GM12878 (cell line): ENCODE measurements around the gene KCNJ14. TPM values are rescaled to one million over a fixed set of nuclear protein-coding genes. Genes with fewer than 3 reads are reported as not detected.
A peak's percentile ranks its signal among the peaks of the same experiment; 100 is the strongest.

Experiments
- ASH2L ChIP-seq: fragments of 300-600, 200-600 bp; sonication (generic); IDR thresholded peaks from 2 replicates; pipeline ENCODE4 v1.6.1; 2017; ENCODE audit warnings: low read depth, mild to moderate bottlenecking, borderline replicate concordance
- GABPA ChIP-seq: IDR thresholded peaks from 2 replicates; pipeline ENCODE4 v1.6.1; 2014; ENCODE audit warnings: antibody characterized with exemption, low read depth, mild to moderate bottlenecking, inconsistent platforms
- IKZF1 ChIP-seq: fragments of 450-650 bp; conservative IDR thresholded peaks from 2 replicates; pipeline ENCODE4 v1.6.1; 2017; ENCODE audit warnings: antibody characterized with exemption, mild to moderate bottlenecking
- KAT2A ChIP-seq: conservative IDR thresholded peaks from 2 replicates; pipeline ENCODE4 v1.6.1; 2011; ENCODE audit warnings: low read depth, low read length; ENCODE audit not compliant: control insufficient read depth
- KDM1A ChIP-seq: fragments of 200-600 bp; sonication (generic); IDR thresholded peaks from 2 replicates; pipeline ENCODE4 v1.6.1; 2016; ENCODE audit warnings: borderline replicate concordance
- MTA3 ChIP-seq: IDR thresholded peaks from 2 replicates; pipeline ENCODE4 v1.6.1; 2012; ENCODE audit warnings: low read length, inconsistent platforms, borderline replicate concordance
- MXI1 ChIP-seq: fragments of 150-350 bp; IDR thresholded peaks from 2 replicates; pipeline ENCODE4 v1.6.1; 2011; ENCODE audit warnings: low read depth, mild to moderate bottlenecking, inconsistent platforms, low read length, improper control_type of control experiment
- NR2F1 ChIP-seq: fragments of 450-650 bp; conservative IDR thresholded peaks from 2 replicates; pipeline ENCODE4 v1.6.1; 2017; ENCODE audit warnings: mild to moderate bottlenecking
- NRF1 ChIP-seq: conservative IDR thresholded peaks from 2 replicates; pipeline ENCODE4 v1.6.1; 2011; ENCODE audit warnings: mild to moderate bottlenecking, low read depth, low read length, improper control_type of control experiment
- PAX5 ChIP-seq: IDR thresholded peaks from 2 replicates; pipeline ENCODE4 v1.6.1; 2011; ENCODE audit warnings: low read depth, low read length, borderline replicate concordance
- PAX8 ChIP-seq: fragments of 450-650 bp; IDR thresholded peaks from 2 replicates; pipeline ENCODE4 v1.6.1; 2017; ENCODE audit warnings: mild to moderate bottlenecking, moderate library complexity
- POU2F2 ChIP-seq: IDR thresholded peaks from 3 replicates; pipeline ENCODE4 v1.6.1; 2011; ENCODE audit warnings: low read depth, mild to moderate bottlenecking, low read length, borderline replicate concordance
- RELA ChIP-seq: fragments of 450-650 bp; IDR thresholded peaks from 2 replicates; pipeline ENCODE4 v1.8.0; 2014; ENCODE audit warnings: borderline replicate concordance; ENCODE audit not compliant: partially characterized antibody
- SIX5 ChIP-seq: IDR thresholded peaks from 2 replicates; pipeline ENCODE4 v1.6.1; 2011; ENCODE audit warnings: mild to moderate bottlenecking, low read depth, low read length, moderate library complexity; ENCODE audit not compliant: severe bottlenecking
- TCF3 ChIP-seq: IDR thresholded peaks from 2 replicates; pipeline ENCODE4 v1.6.1; 2012; ENCODE audit warnings: low read depth, mild to moderate bottlenecking, low read length, borderline replicate concordance; ENCODE audit not compliant: insufficient read depth
- ZSCAN29 ChIP-seq: fragments of 450-650 bp; IDR thresholded peaks from 2 replicates; pipeline ENCODE4 v1.6.1; 2017; ENCODE audit warnings: mild to moderate bottlenecking, moderate library complexity
- polyA plus RNA-seq, 11 experiments: library from polyadenylated mRNA; depleted of rRNA in 4 of 11; unstranded in 6 of 11; stranded (reverse) in 5 of 11; fragments of >200 nt; fragmentation: Nextera tagmentation in 4 of 11; fragmentation: Illumina TruSeq in 1 of 11; extraction: Ambion mirVana in 4 of 11; extraction: Trizol in 1 of 11; gene quantifications; 1 replicate in 1 of 11; 2 replicates in 10 of 11; pipeline versions ENCODE4 v1.2.1 to v1.2.3, GENCODE V29; 2011 to 2016; ENCODE audit warnings: inconsistent platforms in 2 of 11, missing spikeins in 2 of 11, low read depth in 1 of 11
- total RNA-seq, 4 experiments: library from RNA; depleted of rRNA in 3 of 4; stranded (reverse); fragments of >200 nt in 3 of 4; fragmentation: Illumina TruSeq in 1 of 4; extraction: Trizol in 1 of 4; gene quantifications; 2 replicates each; pipeline versions ENCODE4 v1.2.1 to v1.2.3, GENCODE V29; 2013 to 2021
- TF ChIP-seq, protein P1 (sequence below): IDR thresholded peaks from 2 replicates; pipeline ENCODE4 v1.6.1; 2011; ENCODE audit warnings: low read depth, mild to moderate bottlenecking, low read length, moderate library complexity, borderline replicate concordance; ENCODE audit errors: extremely low read depth
- TF ChIP-seq, protein P2 (sequence below): fragments of 450-650 bp; conservative IDR thresholded peaks from 2 replicates; pipeline ENCODE4 v1.6.1; 2017; ENCODE audit warnings: mild to moderate bottlenecking, moderate library complexity
- TF ChIP-seq, protein P3 (sequence below): IDR thresholded peaks from 2 replicates; pipeline ENCODE4 v1.6.1; 2011; ENCODE audit warnings: low read depth, low read length, improper control_type of control experiment, borderline replicate concordance
- TF ChIP-seq, protein P4 (sequence below): IDR thresholded peaks from 2 replicates; pipeline ENCODE4 v1.6.1; 2012; ENCODE audit warnings: low read depth, low read length, improper control_type of control experiment
- TF ChIP-seq, protein P5 (sequence below): fragments of 450-650 bp; formaldehyde crosslinking; IDR thresholded peaks from 2 replicates; pipeline ENCODE4 v1.5.0; 2022; ENCODE audit warnings: mild to moderate bottlenecking, missing genetic modification characterization

KCNJ14 gene
- total and polyA plus RNA-seq, 10 of the 15 experiments (the other 5 are each of a cell fraction or from before 2014, with no cell fraction given), result 0.24 to 1.4 (median 0.42) TPM

DNA sequence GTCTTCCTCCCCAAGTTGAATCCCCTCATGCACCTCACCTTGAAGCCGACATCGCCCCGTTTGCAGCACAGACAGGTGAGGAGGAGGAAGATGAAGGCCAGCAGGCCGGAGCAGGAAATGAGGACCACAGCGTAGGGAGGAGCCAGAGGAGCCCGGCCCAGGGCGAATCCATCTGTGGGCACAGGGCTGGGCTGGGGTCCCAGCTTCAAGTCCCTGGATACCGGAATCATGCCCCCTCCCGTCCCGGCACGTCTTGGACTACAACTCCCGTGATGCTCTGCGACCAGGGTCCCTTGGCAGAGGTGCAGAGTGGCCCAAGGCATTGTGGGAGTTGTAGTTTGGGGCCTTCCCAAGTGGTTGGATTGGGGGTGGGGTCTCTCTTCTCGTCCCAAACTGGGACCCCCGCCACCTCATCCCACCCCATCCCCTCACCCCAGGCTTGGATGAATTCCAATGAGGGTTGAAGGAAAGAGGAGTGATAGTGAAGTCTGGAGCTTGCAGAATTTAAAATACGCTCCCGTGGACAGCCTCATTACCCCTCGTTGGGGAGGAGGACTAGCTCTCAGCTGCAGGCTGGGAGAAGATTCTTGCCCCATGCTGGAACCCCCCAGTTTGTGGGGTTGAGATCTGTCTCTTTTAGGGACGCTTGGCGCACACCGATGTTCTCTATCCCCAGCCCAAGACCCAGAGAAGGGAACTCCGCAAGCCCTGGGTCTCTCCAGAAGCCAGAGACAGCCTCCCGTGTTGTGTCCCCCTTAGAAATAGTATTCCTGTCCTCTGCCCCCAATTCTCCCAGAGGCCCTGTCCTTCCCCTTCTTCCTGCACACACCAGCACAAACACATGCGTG is 55.3 kb downstream of the KCNJ14 start (continued):
- TF ChIP-seq, protein P1, sequence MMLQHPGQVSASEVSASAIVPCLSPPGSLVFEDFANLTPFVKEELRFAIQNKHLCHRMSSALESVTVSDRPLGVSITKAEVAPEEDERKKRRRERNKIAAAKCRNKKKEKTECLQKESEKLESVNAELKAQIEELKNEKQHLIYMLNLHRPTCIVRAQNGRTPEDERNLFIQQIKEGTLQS, result no peak
- TF ChIP-seq POU2F2 (no peak), MXI1 (no peak), RELA (peak; percentile 68), NRF1 (no peak), KDM1A (no peak), NR2F1 (no peak), SIX5 (peak; percentile 97), PAX5 (no peak), KAT2A (no peak), IKZF1 (peak; percentile 85), MTA3 (no peak), ASH2L (no peak), GABPA (no peak), ZSCAN29 (no peak), PAX8 (no peak), TCF3 (no peak)
- TF ChIP-seq, protein P2, sequence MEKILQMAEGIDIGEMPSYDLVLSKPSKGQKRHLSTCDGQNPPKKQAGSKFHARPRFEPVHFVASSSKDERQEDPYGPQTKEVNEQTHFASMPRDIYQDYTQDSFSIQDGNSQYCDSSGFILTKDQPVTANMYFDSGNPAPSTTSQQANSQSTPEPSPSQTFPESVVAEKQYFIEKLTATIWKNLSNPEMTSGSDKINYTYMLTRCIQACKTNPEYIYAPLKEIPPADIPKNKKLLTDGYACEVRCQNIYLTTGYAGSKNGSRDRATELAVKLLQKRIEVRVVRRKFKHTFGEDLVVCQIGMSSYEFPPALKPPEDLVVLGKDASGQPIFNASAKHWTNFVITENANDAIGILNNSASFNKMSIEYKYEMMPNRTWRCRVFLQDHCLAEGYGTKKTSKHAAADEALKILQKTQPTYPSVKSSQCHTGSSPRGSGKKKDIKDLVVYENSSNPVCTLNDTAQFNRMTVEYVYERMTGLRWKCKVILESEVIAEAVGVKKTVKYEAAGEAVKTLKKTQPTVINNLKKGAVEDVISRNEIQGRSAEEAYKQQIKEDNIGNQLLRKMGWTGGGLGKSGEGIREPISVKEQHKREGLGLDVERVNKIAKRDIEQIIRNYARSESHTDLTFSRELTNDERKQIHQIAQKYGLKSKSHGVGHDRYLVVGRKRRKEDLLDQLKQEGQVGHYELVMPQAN, result no peak
- TF ChIP-seq, protein P3, sequence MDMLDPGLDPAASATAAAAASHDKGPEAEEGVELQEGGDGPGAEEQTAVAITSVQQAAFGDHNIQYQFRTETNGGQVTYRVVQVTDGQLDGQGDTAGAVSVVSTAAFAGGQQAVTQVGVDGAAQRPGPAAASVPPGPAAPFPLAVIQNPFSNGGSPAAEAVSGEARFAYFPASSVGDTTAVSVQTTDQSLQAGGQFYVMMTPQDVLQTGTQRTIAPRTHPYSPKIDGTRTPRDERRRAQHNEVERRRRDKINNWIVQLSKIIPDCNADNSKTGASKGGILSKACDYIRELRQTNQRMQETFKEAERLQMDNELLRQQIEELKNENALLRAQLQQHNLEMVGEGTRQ, result no peak
- TF ChIP-seq, protein P4, sequence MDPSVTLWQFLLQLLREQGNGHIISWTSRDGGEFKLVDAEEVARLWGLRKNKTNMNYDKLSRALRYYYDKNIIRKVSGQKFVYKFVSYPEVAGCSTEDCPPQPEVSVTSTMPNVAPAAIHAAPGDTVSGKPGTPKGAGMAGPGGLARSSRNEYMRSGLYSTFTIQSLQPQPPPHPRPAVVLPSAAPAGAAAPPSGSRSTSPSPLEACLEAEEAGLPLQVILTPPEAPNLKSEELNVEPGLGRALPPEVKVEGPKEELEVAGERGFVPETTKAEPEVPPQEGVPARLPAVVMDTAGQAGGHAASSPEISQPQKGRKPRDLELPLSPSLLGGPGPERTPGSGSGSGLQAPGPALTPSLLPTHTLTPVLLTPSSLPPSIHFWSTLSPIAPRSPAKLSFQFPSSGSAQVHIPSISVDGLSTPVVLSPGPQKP, result no peak
- TF ChIP-seq, protein P5, sequence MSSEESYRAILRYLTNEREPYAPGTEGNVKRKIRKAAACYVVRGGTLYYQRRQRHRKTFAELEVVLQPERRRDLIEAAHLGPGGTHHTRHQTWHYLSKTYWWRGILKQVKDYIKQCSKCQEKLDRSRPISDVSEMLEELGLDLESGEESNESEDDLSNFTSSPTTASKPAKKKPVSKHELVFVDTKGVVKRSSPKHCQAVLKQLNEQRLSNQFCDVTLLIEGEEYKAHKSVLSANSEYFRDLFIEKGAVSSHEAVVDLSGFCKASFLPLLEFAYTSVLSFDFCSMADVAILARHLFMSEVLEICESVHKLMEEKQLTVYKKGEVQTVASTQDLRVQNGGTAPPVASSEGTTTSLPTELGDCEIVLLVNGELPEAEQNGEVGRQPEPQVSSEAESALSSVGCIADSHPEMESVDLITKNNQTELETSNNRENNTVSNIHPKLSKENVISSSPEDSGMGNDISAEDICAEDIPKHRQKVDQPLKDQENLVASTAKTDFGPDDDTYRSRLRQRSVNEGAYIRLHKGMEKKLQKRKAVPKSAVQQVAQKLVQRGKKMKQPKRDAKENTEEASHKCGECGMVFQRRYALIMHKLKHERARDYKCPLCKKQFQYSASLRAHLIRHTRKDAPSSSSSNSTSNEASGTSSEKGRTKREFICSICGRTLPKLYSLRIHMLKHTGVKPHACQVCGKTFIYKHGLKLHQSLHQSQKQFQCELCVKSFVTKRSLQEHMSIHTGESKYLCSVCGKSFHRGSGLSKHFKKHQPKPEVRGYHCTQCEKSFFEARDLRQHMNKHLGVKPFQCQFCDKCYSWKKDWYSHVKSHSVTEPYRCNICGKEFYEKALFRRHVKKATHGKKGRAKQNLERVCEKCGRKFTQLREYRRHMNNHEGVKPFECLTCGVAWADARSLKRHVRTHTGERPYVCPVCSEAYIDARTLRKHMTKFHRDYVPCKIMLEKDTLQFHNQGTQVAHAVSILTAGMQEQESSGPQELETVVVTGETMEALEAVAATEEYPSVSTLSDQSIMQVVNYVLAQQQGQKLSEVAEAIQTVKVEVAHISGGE (CRISPR knock-in tag), result no peak
